ENCODE measurements around the gene EP400. TPM values are rescaled to one million over a fixed set of nuclear protein-coding genes. Genes with fewer than 3 reads are reported as not detected.

EP400 gene
- total RNA-seq, 1 experiment from 2014 or later: 80.1 TPM

GRCh38 chr12:131922772-131923171 lies 27.0 kb upstream of the EP400 start:
- Histone ChIP-seq H3K36me3 (ENCODE audit: insufficient read depth, low read length, poor library complexity, severe bottlenecking) (peaks cover 6% of the 10 kb centered on the region), H3K27ac (ENCODE audit: low read depth, low read length, poor library complexity, severe bottlenecking) (no peak overlapping the region), H3K27me3 (replicated peaks; ENCODE audit: insufficient read depth, low read depth, low read length, poor library complexity) (no peaks in the 10 kb centered on the region), H3K9me3 (ENCODE audit: low read depth, low read length, poor library complexity, severe bottlenecking) (no peaks in the 10 kb centered on the region), H3K4me1 (ENCODE audit: insufficient read depth, low read length, poor library complexity, severe bottlenecking) (no peaks in the 10 kb centered on the region), H3K4me3 (ENCODE audit: low read depth, low read length, poor library complexity, severe bottlenecking) (no peak overlapping the region)
- no TSS peak for BruUV-seq (replicated peaks)
- TF ChIP-seq EZH2 (IDR thresholded peaks at IDR 0.05; ENCODE audit: borderline replicate concordance, low read depth, low read length, poor library complexity, severe bottlenecking): no peak
- TF ChIP-seq, protein P1, sequence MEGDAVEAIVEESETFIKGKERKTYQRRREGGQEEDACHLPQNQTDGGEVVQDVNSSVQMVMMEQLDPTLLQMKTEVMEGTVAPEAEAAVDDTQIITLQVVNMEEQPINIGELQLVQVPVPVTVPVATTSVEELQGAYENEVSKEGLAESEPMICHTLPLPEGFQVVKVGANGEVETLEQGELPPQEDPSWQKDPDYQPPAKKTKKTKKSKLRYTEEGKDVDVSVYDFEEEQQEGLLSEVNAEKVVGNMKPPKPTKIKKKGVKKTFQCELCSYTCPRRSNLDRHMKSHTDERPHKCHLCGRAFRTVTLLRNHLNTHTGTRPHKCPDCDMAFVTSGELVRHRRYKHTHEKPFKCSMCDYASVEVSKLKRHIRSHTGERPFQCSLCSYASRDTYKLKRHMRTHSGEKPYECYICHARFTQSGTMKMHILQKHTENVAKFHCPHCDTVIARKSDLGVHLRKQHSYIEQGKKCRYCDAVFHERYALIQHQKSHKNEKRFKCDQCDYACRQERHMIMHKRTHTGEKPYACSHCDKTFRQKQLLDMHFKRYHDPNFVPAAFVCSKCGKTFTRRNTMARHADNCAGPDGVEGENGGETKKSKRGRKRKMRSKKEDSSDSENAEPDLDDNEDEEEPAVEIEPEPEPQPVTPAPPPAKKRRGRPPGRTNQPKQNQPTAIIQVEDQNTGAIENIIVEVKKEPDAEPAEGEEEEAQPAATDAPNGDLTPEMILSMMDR (conservative IDR thresholded peaks at IDR 0.05; ENCODE audit: low read depth, low read length): no peak
- POLR2A ChIA-PET (ENCODE audit: low non-redundant PET): no interaction called here
- DNase-seq (ENCODE audit: low spot score): no peak
- CTCF ChIA-PET: interaction anchor here (1.0 kb wide), 1 partner anchor 11 kb away, joined by 5 read pairs; no protein-coding TSS in a partner anchor
- intact Hi-C loops (cut with micrococcal nuclease; ENCODE audit: unreplicated experiment): no loop called here

DNA sequence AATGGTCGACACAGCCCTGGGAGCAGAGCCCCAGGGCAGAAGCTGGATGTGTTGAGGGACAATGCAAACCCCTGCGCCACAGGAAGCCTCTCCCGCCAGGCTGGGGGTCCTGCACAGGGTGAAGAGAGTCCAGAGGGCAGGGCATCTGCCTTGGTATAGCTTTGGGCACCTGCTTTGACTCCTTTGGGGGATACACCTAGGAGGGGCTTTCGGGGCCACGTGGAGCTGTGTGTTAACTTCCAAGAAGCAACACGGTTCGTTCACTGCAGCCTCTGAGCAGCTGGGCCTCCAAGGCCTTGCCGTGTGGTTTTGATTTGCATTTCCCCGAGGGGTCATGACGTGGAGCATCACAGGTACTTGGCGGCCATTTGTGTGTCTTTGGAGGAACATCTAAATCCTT lies 26.5 kb upstream of the EP400 start:
- intact Hi-C loops (cut with micrococcal nuclease; ENCODE audit: unreplicated experiment): no loop called here
- no peak overlapping the region for H3K4me3 ChIP-seq (ENCODE audit: low read depth, low read length, poor library complexity, severe bottlenecking)
- TF ChIP-seq EZH2 (IDR thresholded peaks at IDR 0.05; ENCODE audit: borderline replicate concordance, low read depth, low read length, poor library complexity, severe bottlenecking): no peak
- TF ChIP-seq, protein P1 (conservative IDR thresholded peaks at IDR 0.05; ENCODE audit: low read depth, low read length): no peak
- H3K36me3 ChIP-seq (ENCODE audit: insufficient read depth, low read length, poor library complexity, severe bottlenecking): peaks cover 6% of the 10 kb centered on the region
- no peak for DNase-seq (ENCODE audit: low spot score)
- no peaks in the 10 kb centered on the region for H3K4me1 ChIP-seq (ENCODE audit: insufficient read depth, low read length, poor library complexity, severe bottlenecking)
- H3K27ac ChIP-seq (ENCODE audit: low read depth, low read length, poor library complexity, severe bottlenecking): no peak overlapping the region
- BruUV-seq (replicated peaks): no TSS peak
- CTCF ChIA-PET: interaction anchor here (1.0 kb wide), 1 partner anchor 11 kb away, joined by 5 read pairs; no protein-coding TSS in a partner anchor
- POLR2A ChIA-PET (ENCODE audit: low non-redundant PET): no interaction called here
- no peaks in the 10 kb centered on the region for H3K27me3 ChIP-seq (replicated peaks; ENCODE audit: insufficient read depth, low read depth, low read length, poor library complexity)
- H3K9me3 ChIP-seq (ENCODE audit: low read depth, low read length, poor library complexity, severe bottlenecking): no peaks in the 10 kb centered on the region

GRCh38 chr12:131927110-131928079 lies 22.3 kb upstream of the EP400 start:
- intact Hi-C loops (cut with micrococcal nuclease; ENCODE audit: unreplicated experiment): no loop called here
- POLR2A ChIA-PET (ENCODE audit: low non-redundant PET): no interaction called here
- DNase-seq (ENCODE audit: low spot score): no peak
- no peak for TF ChIP-seq EZH2 (IDR thresholded peaks at IDR 0.05; ENCODE audit: borderline replicate concordance, low read depth, low read length, poor library complexity, severe bottlenecking)
- TF ChIP-seq, protein P1 (conservative IDR thresholded peaks at IDR 0.05; ENCODE audit: low read depth, low read length): no peak
- Histone ChIP-seq H3K27ac (ENCODE audit: low read depth, low read length, poor library complexity, severe bottlenecking) (no peak overlapping the region), H3K4me1 (ENCODE audit: insufficient read depth, low read length, poor library complexity, severe bottlenecking) (peaks cover 9% of the 10 kb centered on the region), H3K36me3 (ENCODE audit: insufficient read depth, low read length, poor library complexity, severe bottlenecking) (peaks cover 11% of the 10 kb centered on the region), H3K4me3 (ENCODE audit: low read depth, low read length, poor library complexity, severe bottlenecking) (no peak overlapping the region), H3K27me3 (replicated peaks; ENCODE audit: insufficient read depth, low read depth, low read length, poor library complexity) (no peaks in the 10 kb centered on the region), H3K9me3 (ENCODE audit: low read depth, low read length, poor library complexity, severe bottlenecking) (no peaks in the 10 kb centered on the region)
- CTCF ChIA-PET: no interaction called here
- BruUV-seq (replicated peaks): no TSS peak
